Activated T-cell treated with anti-CD3 and anti-CD28 coated beads, Interleukin-2, amount 50 U/mL, for 72 hours (primary cell): ENCODE results near the gene LRRC53. TPM values are rescaled to one million over a fixed set of nuclear protein-coding genes. Genes with fewer than 3 reads are reported as not detected.

Experiments
- ATAC-seq, 2 donors: fragments of 150-1000 bp; cut with Tn5 transposase; replicated peaks in 1 of 2; 2 replicates each; pipeline ENCODE4 v1.10.0; 2021; ENCODE audit warnings: moderate library complexity in 2 of 2, mild to moderate bottlenecking in 1 of 2
- DNase-seq, 2 donors: peaks; one replicate each; pipeline ENCODE4 v3.0.0; 2021 to 2022; ENCODE audit warnings: mixed read lengths in 1 of 2
- H3K27ac Mint-ChIP-seq: one replicate; pipeline ENCODE4 v1.8.0; 2022; ENCODE audit warnings: mild to moderate bottlenecking, moderate library complexity, mixed read lengths
- H3K27me3 Mint-ChIP-seq: one replicate; pipeline ENCODE4 v1.8.0; 2022; ENCODE audit warnings: low read depth, mixed read lengths
- H3K36me3 Mint-ChIP-seq, 2 donors: one replicate each; pipeline ENCODE4 v1.8.0; 2022; ENCODE audit warnings: mixed read lengths in 2 of 2, mild to moderate bottlenecking in 1 of 2; ENCODE audit not compliant: insufficient read depth in 2 of 2
- H3K4me1 Mint-ChIP-seq: one replicate; pipeline ENCODE4 v1.8.0; 2022; ENCODE audit warnings: low read depth, mixed read lengths
- H3K4me3 Mint-ChIP-seq, 2 donors: one replicate each; pipeline ENCODE4 v1.8.0; 2022; ENCODE audit warnings: mild to moderate bottlenecking in 2 of 2, mixed read lengths in 2 of 2, moderate library complexity in 2 of 2
- H3K9me3 Mint-ChIP-seq, 2 donors: one replicate each; pipeline ENCODE4 v1.8.0; 2022; ENCODE audit warnings: mixed read lengths in 2 of 2
- total RNA-seq, 2 donors: library from RNA; stranded (reverse); gene quantifications; one replicate each; pipeline ENCODE4 v1.2.3, GENCODE V29; 2022

Gene LRRC53
- total RNA-seq, 2 donors from 2014 or later, result not detected

DNA sequence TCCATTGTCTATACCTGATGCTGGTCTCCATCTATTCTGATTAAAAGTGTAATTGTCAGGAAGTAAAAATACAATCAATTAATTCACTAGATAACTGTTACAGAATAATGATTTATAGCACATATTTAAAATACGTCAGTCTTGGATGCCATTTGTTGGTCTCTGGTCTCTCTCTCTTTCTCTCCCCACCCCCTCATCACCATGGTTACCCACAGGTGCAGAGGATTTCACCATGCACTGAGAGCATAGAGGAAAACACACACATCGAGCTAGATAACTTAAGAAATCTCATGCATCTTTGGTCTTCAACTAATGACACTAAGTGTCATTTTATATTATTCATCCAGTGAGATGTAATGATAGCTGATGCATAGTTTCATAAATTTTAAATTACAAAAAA lies 33.4 kb downstream of the LRRC53 start:
- Mint-ChIP-seq H3K9me3 (no peaks in the 10 kb centered on the region), H3K27me3 (peaks cover 5% of the 10 kb centered on the region), H3K4me3 (no peak overlapping the region), H3K36me3 (no peaks in the 10 kb centered on the region), H3K27ac (no peak overlapping the region), H3K4me1 (no peaks in the 10 kb centered on the region)
- ATAC-seq (no peak), DNase-seq (no peak)

DNA sequence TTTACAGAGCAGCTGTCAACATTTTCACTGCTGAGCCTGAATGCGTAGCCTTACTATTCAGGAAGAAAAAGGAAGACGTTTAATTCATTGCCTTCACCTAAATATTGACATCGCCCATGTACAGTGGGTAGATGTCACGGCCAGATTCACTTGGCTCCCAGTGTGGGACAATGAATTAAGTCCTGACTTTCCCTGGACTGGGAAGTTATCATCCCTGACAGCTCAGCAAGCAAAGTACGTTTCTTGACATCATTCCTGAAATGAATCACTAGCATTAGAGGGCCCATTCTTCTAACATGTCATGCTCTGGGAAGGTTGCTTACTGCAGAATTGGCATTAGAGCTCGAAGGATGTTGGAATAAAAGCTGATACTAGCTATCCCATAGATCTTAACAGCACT lies 37.8 kb downstream of the LRRC53 start:
- H3K4me1 Mint-ChIP-seq, result no peaks in the 10 kb centered on the region
- H3K27ac Mint-ChIP-seq, result no peak overlapping the region
- H3K36me3 Mint-ChIP-seq, result no peaks in the 10 kb centered on the region
- no peak overlapping the region for H3K4me3 Mint-ChIP-seq
- peaks cover 15% of the 10 kb centered on the region for H3K27me3 Mint-ChIP-seq
- no peaks in the 10 kb centered on the region for H3K9me3 Mint-ChIP-seq
- DNase-seq (no peak), ATAC-seq (no peak)

DNA sequence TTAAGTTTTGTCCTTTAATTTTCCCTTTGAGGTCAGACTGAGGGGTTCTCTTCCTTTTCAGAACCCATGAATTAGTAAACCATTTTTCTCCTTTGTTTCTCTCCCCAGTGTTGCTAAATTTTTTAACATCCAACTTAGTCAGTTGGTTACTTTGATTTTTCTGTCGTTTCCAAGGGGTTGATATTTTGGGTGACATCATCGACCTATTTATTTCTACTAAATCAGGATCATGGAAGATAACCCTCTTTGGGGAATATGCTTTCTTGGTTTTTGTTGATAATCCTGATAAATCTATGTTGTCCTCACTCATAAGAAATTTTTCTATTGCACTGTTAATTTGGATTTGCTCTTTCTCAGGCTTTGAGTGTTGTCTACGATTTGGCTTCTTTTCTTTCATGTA lies 40.9 kb downstream of the LRRC53 start:
- Mint-ChIP-seq H3K4me1 (no peaks in the 10 kb centered on the region), H3K9me3 (no peaks in the 10 kb centered on the region), H3K36me3 (no peaks in the 10 kb centered on the region), H3K27ac (no peak overlapping the region), H3K27me3 (peaks cover 15% of the 10 kb centered on the region), H3K4me3 (no peak overlapping the region)
- no peak for DNase-seq
- no peak for ATAC-seq

DNA sequence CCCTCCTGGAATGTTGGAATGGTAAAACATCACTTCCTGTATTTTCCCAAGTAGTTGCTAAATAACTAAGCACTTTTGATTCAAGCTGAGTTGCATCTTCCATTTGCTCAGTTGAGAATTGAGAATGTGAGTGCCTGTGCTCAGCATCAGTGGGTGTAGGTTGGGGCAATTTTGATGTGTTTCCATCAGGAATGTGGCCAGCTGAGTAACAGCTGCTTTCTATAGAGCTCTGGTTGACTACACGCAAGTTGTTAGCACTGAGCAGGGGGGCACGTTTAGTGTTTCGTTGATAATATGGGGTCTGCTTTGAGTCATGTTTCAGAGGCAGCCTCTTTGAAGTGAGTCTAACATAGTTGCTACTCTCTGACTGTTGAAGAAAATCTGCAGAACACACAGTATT lies 41.5 kb downstream of the LRRC53 start:
- ATAC-seq (no peak), DNase-seq (no peak)
- peaks cover 10% of the 10 kb centered on the region for H3K27me3 Mint-ChIP-seq
- no peaks in the 10 kb centered on the region for H3K9me3 Mint-ChIP-seq
- H3K4me3 Mint-ChIP-seq, result no peak overlapping the region
- no peaks in the 10 kb centered on the region for H3K4me1 Mint-ChIP-seq
- H3K36me3 Mint-ChIP-seq, result no peaks in the 10 kb centered on the region
- no peak overlapping the region for H3K27ac Mint-ChIP-seq

DNA sequence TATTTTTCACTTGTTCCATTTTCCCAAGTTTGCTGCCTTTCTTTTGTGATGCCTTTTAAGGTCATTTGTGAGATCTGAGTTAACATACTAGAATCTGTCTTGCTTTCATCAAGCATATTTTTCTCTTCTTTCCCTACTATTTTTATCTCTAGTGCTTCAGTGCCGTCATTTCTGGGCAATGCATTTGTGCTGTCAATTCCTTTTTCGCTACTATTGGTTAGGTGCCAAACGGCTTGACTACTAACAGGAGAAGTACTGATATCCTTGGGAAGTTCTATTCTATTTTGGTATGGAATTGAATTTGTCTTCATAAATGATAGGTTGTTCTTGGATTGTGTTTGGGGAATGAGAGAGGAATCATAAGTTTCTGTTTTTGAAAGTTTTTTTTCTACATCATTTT lies 42.2 kb downstream of the LRRC53 start:
- Mint-ChIP-seq H3K27me3 (peaks cover 10% of the 10 kb centered on the region), H3K4me3 (no peak overlapping the region), H3K9me3 (no peaks in the 10 kb centered on the region), H3K4me1 (no peaks in the 10 kb centered on the region), H3K36me3 (no peaks in the 10 kb centered on the region), H3K27ac (no peak overlapping the region)
- DNase-seq, result no peak
- no peak for ATAC-seq

DNA sequence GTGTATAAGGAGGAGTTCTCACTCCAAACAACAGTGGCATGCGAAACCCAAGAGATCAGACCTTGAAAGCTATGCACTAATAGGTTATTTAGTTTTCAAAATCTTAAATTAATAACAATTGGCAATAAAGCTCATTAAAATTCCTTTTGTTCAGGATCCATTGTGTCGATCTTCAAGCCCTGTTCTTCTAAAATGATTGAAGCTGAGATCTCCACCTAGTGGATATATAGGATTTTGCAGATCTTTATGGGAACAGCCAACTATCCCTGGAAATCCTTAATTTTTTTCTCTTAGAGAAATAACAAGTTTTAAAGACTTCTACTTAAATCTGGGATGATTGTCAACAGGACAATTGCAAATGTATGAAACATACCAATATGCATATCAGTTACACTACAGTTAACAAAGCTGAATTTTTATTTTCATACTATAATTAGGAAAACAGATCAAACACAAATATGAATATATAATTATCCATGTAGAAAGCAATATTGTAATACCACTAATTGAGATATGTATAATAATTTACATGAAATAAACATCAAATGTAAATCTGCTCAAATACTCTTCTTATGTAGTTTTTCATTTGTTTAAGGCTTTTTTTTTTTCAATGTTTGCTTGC lies 43.3 kb downstream of the LRRC53 start:
- no peak for ATAC-seq
- Mint-ChIP-seq H3K4me3 (no peak overlapping the region), H3K4me1 (no peaks in the 10 kb centered on the region), H3K27me3 (peaks cover 10% of the 10 kb centered on the region), H3K9me3 (no peaks in the 10 kb centered on the region), H3K36me3 (no peaks in the 10 kb centered on the region), H3K27ac (no peak overlapping the region)
- no peak for DNase-seq

DNA sequence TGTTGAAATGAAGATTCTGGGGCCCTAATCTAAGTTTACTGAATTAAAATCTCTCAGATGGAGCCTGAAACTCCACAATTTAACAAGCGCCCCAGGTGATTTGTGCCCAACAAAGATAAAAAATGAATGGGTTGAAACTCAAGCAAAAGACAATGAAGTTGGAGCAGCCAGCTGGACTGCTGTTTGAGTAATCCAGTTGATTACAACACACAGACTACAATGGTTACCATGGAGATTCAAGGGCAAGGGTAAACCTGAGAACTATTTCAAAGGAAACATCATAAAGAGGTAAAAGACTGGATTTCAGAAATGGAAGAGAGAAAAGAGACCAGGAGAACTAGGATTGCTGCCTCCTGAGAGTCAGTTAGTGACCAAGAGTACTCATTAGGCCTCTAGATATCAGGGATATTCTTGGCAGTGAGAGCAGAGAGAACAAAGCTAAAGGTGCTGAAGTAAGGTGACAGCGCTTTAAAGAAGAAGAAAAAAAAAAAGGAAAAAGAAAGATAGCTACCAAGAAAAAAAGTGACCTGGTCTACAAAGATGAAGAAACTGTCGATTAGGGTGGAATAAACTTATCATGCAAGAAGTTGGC lies 44.5 kb downstream of the LRRC53 start:
- ATAC-seq (no peak), DNase-seq (no peak)
- H3K4me3 Mint-ChIP-seq, result no peak overlapping the region
- no peaks in the 10 kb centered on the region for H3K4me1 Mint-ChIP-seq
- H3K9me3 Mint-ChIP-seq, result no peaks in the 10 kb centered on the region
- H3K27me3 Mint-ChIP-seq, result peaks cover 10% of the 10 kb centered on the region
- no peaks in the 10 kb centered on the region for H3K36me3 Mint-ChIP-seq
- H3K27ac Mint-ChIP-seq, result no peak overlapping the region

DNA sequence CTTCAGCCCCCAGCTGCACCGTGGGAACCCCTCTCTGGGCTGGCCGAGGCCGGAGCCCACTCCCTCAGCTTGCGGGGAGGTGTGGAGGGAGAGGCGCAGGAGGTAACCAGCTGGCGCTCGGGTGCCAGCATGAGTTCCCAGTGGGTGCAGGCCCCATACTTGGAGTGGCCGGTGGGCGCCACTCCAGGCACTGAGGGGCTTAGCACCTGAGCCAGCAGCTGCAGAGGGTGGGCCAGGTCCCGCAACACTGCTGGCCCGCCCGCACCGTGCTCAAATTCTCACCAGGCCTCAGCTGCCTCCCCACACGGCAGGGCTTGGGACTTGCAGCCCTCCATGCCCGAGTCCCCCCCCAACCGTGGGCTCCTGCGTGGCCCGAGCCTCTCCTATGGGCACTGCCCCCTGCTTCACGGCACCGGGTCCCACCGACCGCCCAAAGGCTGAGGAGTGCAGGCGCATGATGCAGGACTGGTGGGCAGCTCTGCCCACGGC lies 47.2 kb downstream of the LRRC53 start:
- Mint-ChIP-seq H3K4me3 (no peak overlapping the region), H3K36me3 (no peaks in the 10 kb centered on the region), H3K27me3 (no peaks in the 10 kb centered on the region), H3K4me1 (no peaks in the 10 kb centered on the region), H3K9me3 (no peaks in the 10 kb centered on the region), H3K27ac (no peak overlapping the region)
- no peak for DNase-seq
- no peak for ATAC-seq

DNA sequence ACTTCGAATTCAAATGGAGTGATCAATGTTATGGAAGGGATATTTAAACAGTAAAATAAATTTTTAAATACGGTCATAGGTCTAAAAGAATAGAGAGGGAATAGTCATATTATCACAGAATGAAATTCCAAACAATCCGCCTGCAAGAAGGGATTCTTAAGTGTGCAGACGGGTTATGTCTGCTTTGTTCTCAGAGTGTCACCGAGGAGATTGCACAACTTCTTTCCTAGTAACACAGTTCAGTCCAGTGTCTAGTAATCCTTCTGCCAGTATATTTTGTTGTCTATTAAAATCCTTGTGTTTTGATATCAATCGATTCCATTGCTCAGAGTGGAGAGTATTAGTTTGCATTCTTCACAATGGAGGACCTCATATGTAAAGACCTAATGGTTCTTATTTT lies 48.4 kb downstream of the LRRC53 start:
- Mint-ChIP-seq H3K4me1 (no peaks in the 10 kb centered on the region), H3K4me3 (no peak overlapping the region), H3K9me3 (peaks cover 0 to 2% of the 10 kb centered on the region in 2 donors), H3K27ac (no peak overlapping the region), H3K27me3 (peaks cover 2% of the 10 kb centered on the region), H3K36me3 (no peaks in the 10 kb centered on the region)
- DNase-seq (no peak), ATAC-seq (no peak)

DNA sequence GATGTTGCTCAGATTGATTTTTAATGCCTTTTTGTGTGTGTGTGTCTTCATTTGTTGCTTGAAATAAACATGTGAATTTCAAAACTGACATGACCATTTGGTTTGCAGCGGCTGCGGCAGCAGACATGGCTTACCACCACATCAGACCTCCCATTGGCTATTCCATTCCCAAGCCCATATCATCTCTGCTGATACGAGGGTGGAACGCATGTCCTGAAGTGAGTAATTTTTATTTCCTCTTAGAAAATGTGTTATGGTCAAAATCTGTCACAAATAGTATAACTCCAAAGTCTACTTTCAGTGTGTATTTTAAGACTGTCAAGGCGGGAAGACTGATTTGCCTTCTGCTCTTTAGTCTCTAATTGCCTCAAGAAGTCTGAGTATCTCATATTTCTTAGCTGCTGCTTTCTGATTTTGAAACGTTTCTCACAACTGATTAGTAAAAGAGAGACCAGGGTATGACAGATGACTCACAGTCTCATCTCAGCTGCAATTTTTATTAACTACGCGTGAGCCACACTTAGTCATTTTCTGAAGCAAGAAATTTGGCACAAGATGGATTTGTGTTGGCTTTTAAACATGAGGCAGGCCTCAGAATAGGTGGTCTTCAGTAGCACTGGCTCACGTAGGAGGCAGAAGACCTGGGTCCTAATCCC lies 49.0 kb downstream of the LRRC53 start:
- Mint-ChIP-seq H3K4me3 (peak overlapping the region in 1 of 2 donors; percentile 22), H3K27ac (no peak overlapping the region), H3K27me3 (peaks cover 7% of the 10 kb centered on the region), H3K9me3 (peaks cover 0 to 2% of the 10 kb centered on the region in 2 donors), H3K4me1 (no peaks in the 10 kb centered on the region), H3K36me3 (no peaks in the 10 kb centered on the region)
- DNase-seq (no peak), ATAC-seq (peak; percentile 20 to 73)

DNA sequence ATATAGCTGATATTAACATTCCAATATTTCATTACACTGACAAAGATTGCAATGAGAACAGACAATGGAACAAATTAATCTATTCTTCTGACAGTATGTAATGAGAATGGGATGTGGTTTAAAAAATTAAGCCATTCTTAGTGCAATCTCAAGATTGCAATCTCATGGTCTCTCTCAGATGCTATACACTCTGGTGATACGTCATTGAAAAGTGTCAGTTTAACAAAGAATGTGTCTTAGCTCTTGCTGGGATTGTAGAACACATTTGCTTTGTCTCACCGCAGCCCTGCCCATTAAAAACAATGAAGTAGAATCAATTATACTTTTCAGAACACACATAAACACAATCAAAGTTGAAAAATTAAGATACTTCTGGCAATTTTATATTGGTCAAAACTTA lies 55.2 kb downstream of the LRRC53 start:
- Mint-ChIP-seq H3K4me1 (no peaks in the 10 kb centered on the region), H3K9me3 (peaks cover 1 to 2% of the 10 kb centered on the region in 2 donors), H3K36me3 (no peaks in the 10 kb centered on the region), H3K4me3 (no peak overlapping the region), H3K27me3 (peaks cover 7% of the 10 kb centered on the region), H3K27ac (no peak overlapping the region)
- no peak for ATAC-seq
- DNase-seq, result no peak

DNA sequence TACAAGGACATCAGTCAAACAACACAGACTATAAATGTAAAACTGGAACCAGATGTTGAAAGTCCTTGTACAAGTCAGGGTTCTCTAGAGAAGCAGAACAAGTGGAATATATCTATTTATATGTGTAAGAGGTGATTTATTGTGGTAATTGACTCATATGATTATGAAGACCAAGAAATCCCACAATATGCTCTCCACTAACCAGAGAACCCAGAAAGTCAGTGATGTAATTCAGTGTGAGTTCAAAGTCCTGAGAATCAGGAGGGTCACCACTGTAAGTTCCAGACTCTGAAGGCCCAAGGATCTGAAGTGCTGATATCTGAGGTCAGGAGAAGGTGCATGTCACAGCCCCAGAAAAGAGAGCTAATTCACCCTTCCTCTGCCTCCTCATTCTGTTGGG lies 57.0 kb downstream of the LRRC53 start:
- H3K27me3 Mint-ChIP-seq, result peaks cover 7% of the 10 kb centered on the region
- peaks cover 1 to 5% of the 10 kb centered on the region in 2 donors for H3K9me3 Mint-ChIP-seq
- no peaks in the 10 kb centered on the region for H3K36me3 Mint-ChIP-seq
- ATAC-seq (peak in 1 of 2 donors; percentile 56), DNase-seq (no peak)
- no peak overlapping the region for H3K27ac Mint-ChIP-seq
- no peaks in the 10 kb centered on the region for H3K4me1 Mint-ChIP-seq
- no peak overlapping the region for H3K4me3 Mint-ChIP-seq

DNA sequence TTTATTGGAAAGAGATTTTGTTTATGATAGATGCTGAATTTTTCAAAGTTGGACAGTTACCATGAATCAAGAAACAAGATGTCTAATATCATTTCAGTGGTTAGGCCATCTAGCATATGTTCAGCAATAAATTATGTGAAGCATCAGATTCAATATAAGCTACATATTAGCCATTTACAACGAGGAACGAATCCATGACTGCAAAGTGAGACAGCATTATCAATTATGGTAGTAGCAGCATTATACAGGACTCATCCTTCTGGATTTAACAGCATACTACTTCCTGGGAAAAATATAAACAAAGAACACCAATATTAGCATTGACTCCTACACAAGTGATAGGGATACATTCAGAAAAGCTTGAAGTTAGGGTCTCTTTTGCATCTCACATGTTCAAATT lies 59.1 kb downstream of the LRRC53 start:
- no peak overlapping the region for H3K27ac Mint-ChIP-seq
- no peak for DNase-seq
- H3K9me3 Mint-ChIP-seq, result peaks cover 3 to 4% of the 10 kb centered on the region in 2 donors
- no peak for ATAC-seq
- H3K27me3 Mint-ChIP-seq, result no peaks in the 10 kb centered on the region
- H3K4me3 Mint-ChIP-seq, result no peak overlapping the region
- no peaks in the 10 kb centered on the region for H3K4me1 Mint-ChIP-seq
- H3K36me3 Mint-ChIP-seq, result no peaks in the 10 kb centered on the region
